ENCODE results near the gene LMX1B.
A peak's percentile ranks its signal among the peaks of the same experiment; 100 is the strongest.

LMX1B gene

GRCh38 chr9:126609191-126609590 is 4.5 kb upstream of the LMX1B start:
- TF ChIP-seq, protein P1, sequence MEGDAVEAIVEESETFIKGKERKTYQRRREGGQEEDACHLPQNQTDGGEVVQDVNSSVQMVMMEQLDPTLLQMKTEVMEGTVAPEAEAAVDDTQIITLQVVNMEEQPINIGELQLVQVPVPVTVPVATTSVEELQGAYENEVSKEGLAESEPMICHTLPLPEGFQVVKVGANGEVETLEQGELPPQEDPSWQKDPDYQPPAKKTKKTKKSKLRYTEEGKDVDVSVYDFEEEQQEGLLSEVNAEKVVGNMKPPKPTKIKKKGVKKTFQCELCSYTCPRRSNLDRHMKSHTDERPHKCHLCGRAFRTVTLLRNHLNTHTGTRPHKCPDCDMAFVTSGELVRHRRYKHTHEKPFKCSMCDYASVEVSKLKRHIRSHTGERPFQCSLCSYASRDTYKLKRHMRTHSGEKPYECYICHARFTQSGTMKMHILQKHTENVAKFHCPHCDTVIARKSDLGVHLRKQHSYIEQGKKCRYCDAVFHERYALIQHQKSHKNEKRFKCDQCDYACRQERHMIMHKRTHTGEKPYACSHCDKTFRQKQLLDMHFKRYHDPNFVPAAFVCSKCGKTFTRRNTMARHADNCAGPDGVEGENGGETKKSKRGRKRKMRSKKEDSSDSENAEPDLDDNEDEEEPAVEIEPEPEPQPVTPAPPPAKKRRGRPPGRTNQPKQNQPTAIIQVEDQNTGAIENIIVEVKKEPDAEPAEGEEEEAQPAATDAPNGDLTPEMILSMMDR (IDR thresholded peaks at IDR 0.05; ENCODE audit: borderline replicate concordance, insufficient read depth, low read depth, low read length): no peak
- no peak overlapping the region for H3K4me3 ChIP-seq (ENCODE audit: low read depth, low read length)

DNA sequence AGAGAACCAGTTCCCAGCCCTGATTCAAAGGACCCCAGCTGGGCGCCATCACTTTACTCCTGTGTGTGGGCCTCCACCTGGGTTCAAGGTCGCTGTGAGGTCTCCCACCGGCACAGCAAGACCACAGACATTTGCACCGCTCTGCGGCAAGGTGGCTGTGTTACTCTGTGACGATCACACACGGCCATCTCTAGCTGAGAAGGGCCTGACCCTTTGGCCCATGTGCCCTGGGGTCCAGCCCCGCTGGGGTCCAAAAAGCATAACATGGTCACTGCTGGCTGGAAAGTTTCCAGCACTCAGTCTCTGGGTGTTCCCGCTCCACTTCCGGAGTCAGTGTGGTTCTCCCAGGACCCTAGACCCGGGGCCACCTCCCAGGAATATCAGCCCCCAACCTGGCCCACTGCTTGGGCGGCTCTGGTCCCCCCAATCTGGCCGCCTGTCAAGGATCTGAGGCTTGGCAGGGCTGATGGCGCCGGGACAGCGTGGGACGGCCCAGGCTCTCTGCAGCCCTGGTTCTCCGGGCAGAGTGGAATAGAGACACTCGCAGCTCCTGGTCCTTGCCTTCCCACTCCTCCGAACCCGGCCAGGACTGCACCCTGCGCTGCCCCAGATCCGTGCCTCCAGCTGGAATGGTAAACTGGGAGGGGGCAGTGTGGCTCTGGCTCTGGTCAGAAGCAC is 3.9 kb upstream of the LMX1B start:
- no peak overlapping the region for H3K4me3 ChIP-seq (ENCODE audit: low read depth, low read length)
- TF ChIP-seq, protein P1 (IDR thresholded peaks at IDR 0.05; ENCODE audit: borderline replicate concordance, insufficient read depth, low read depth, low read length): no peak

GRCh38 chr9:126611193-126611591 is 2.5 kb upstream of the LMX1B start:
- no peak overlapping the region for H3K4me3 ChIP-seq (ENCODE audit: low read depth, low read length)
- TF ChIP-seq, protein P1 (IDR thresholded peaks at IDR 0.05; ENCODE audit: borderline replicate concordance, insufficient read depth, low read depth, low read length): no peak

DNA sequence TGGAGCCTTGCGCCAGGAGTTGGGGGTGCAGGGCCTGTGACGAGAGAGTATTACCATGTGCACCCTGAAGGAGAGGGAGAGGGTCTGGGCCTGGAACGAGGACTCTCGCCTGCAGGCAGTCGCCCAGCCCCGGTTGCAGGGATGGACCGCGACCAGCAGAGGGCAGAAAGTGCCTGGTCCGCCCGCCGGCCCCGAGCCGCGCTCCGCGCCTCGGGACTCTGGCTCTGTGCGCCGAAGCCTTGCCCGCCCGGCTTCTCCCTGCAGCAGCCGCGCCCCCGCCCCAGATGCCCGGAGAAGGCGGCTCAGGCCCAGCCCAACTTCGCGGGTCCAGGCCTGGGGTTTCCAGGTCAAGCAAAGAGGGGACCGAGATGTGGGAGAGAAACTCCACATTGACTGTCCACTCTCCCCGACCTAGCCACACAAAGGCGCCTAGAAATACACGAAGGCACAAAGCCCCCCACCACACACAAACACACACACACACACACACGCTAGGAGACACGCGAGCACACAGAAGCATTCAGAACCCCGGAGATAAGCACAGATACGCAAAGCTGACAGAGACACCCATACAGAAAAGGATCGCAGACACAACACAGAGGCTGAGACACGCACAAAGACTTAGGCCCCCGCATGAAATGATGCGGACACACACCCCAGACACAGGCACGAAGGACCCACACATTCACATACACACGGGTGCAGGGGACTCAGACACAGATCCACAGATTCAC is 2.0 kb upstream of the LMX1B start:
- no peak overlapping the region for H3K4me3 ChIP-seq (ENCODE audit: low read depth, low read length)
- TF ChIP-seq, protein P1 (IDR thresholded peaks at IDR 0.05; ENCODE audit: borderline replicate concordance, insufficient read depth, low read depth, low read length): peak; percentile 91

- no peak overlapping the region for H3K4me3 ChIP-seq (ENCODE audit: low read depth, low read length)
- TF ChIP-seq, protein P1 (IDR thresholded peaks at IDR 0.05; ENCODE audit: borderline replicate concordance, insufficient read depth, low read depth, low read length): no peak
Measured at GRCh38 chr9:126612326-126612812, 1.4 kb upstream of the LMX1B start.

GRCh38 chr9:126612813-126613641 is 701 bp upstream of the LMX1B start:
- no peak overlapping the region for H3K4me3 ChIP-seq (ENCODE audit: low read depth, low read length)
- TF ChIP-seq, protein P1 (IDR thresholded peaks at IDR 0.05; ENCODE audit: borderline replicate concordance, insufficient read depth, low read depth, low read length): no peak

Data from GM12875 (cell line).